ENCODE results near the gene IPO13.

Gene IPO13

DNA sequence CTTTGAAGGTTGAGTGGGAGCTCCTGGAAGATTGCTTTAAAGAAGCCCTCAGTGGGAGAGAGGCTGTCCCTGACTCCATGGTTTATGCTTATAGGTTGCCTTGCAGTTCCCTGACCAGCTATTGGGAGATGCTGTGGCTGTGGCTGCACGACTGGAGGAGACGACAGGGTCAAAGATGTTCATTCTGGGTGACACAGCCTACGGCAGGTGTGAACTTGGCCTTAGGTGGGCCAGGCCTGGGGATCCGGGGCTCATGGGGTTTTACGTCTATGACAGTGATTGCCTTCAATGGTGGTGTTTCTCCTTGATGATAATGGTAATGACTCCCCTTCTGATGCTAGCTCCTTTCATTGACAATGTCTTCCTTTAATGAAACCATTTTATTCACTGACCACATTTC lies 23.8 kb downstream of the IPO13 start:
- 38% methylated on average over 3 of the region's 5 CpGs for WGBS

DNA sequence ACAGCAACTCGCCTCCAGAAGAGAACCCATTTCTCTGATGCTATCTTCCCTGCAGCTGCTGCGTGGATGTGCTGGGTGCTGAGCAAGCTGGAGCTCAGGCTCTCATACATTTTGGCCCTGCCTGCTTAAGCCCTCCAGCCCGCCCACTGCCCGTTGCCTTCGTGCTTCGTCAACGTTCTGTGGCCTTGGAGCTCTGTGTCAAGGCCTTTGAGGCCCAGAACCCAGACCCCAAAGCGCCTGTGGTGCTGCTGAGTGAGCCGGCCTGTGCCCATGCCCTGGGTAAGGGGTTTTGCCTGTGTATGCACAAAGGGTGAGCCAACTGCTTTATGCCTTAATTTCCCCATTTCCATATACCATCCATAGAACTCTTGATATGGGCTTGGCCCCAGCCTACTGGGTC lies 24.2 kb downstream of the IPO13 start:
- Histone ChIP-seq H3K27me3 (ENCODE audit: control insufficient read depth in 1 of 2, insufficient read depth in 1 of 2, low read length in 2 of 2) (no peaks in the 10 kb centered on the region), H2BK12ac (ENCODE audit: low read length in 2 of 2) (no peak overlapping the region), H3K4me3 (ENCODE audit: insufficient read depth in 1 of 2, low read depth in 1 of 2, low read length in 2 of 2) (peak overlapping the region in 1 of 2 experiments; percentile 100), H3K23ac (ENCODE audit: low read length in 2 of 2) (no peak overlapping the region), H3K4ac (ENCODE audit: low read depth in 1 of 2, low read length in 2 of 2) (no peak overlapping the region), H3K4me1 (ENCODE audit: control insufficient read depth, insufficient read depth, low read depth, low read length) (peaks cover 15% of the 10 kb centered on the region), H2AK5ac (ENCODE audit: low read length, severe bottlenecking) (no peak overlapping the region), H3K79me1 (replicated peaks; ENCODE audit: low read length, poor library complexity, severe bottlenecking) (peaks cover 22% of the 10 kb centered on the region), H2BK5ac (ENCODE audit: low read depth, low read length, poor library complexity, severe bottlenecking) (no peak overlapping the region), H2BK15ac (ENCODE audit: low read depth, poor library complexity, severe bottlenecking) (no peak overlapping the region), H4K91ac (ENCODE audit: low read length) (no peak overlapping the region), H3K14ac (ENCODE audit: low read length in 2 of 2) (no peak overlapping the region), H4K8ac (ENCODE audit: low read length) (no peak overlapping the region), H3K18ac (ENCODE audit: low read depth in 1 of 2, low read length in 2 of 2) (no peak overlapping the region), H3K9me3 (ENCODE audit: control insufficient read depth, low read length) (no peaks in the 10 kb centered on the region), H3K4me2 (ENCODE audit: low read length, poor library complexity, severe bottlenecking) (no peak overlapping the region), H2BK120ac (ENCODE audit: low read depth, low read length) (no peak overlapping the region), H3K9ac (ENCODE audit: low read length) (peak overlapping the region; percentile 92), H3K27ac (ENCODE audit: low read length, poor library complexity, severe bottlenecking) (no peak overlapping the region), H3K36me3 (ENCODE audit: control insufficient read depth in 1 of 2, insufficient read depth in 2 of 2, low read depth in 1 of 2, low read length in 2 of 2) (peaks cover 42 to 43% of the 10 kb centered on the region in 2 experiments), H2AFZ (ENCODE audit: low read depth, low read length) (no peak overlapping the region)
- no peak for DNase-seq
- 89% methylated on average over 9 of the region's 9 CpGs for WGBS

More for the DNA sequence above, 23.8 kb downstream of the IPO13 start:
- Histone ChIP-seq H3K4ac (ENCODE audit: low read depth in 1 of 2, low read length in 2 of 2) (no peak overlapping the region), H2AK5ac (ENCODE audit: low read length, severe bottlenecking) (no peak overlapping the region), H4K8ac (ENCODE audit: low read length) (no peak overlapping the region), H3K9ac (ENCODE audit: low read length) (peak overlapping the region; percentile 92), H3K27ac (ENCODE audit: low read length, poor library complexity, severe bottlenecking) (no peak overlapping the region), H4K91ac (ENCODE audit: low read length) (no peak overlapping the region), H2BK15ac (ENCODE audit: low read depth, poor library complexity, severe bottlenecking) (no peak overlapping the region), H3K79me1 (replicated peaks; ENCODE audit: low read length, poor library complexity, severe bottlenecking) (peaks cover 19% of the 10 kb centered on the region), H2BK12ac (ENCODE audit: low read length in 2 of 2) (no peak overlapping the region), H3K4me1 (ENCODE audit: control insufficient read depth, insufficient read depth, low read depth, low read length) (peaks cover 13% of the 10 kb centered on the region), H2BK120ac (ENCODE audit: low read depth, low read length) (no peak overlapping the region), H3K4me3 (ENCODE audit: insufficient read depth in 1 of 2, low read depth in 1 of 2, low read length in 2 of 2) (peak overlapping the region; percentile 87 to 100), H3K14ac (ENCODE audit: low read length in 2 of 2) (no peak overlapping the region), H2AFZ (ENCODE audit: low read depth, low read length) (peak overlapping the region; percentile 15), H3K4me2 (ENCODE audit: low read length, poor library complexity, severe bottlenecking) (peak overlapping the region; percentile 91), H3K23ac (ENCODE audit: low read length in 2 of 2) (no peak overlapping the region), H3K27me3 (ENCODE audit: control insufficient read depth in 1 of 2, insufficient read depth in 1 of 2, low read length in 2 of 2) (no peaks in the 10 kb centered on the region), H2BK5ac (ENCODE audit: low read depth, low read length, poor library complexity, severe bottlenecking) (no peak overlapping the region), H3K36me3 (ENCODE audit: control insufficient read depth in 1 of 2, insufficient read depth in 2 of 2, low read depth in 1 of 2, low read length in 2 of 2) (peaks cover 44 to 47% of the 10 kb centered on the region in 2 experiments), H3K9me3 (ENCODE audit: control insufficient read depth, low read length) (no peaks in the 10 kb centered on the region), H3K18ac (ENCODE audit: low read depth in 1 of 2, low read length in 2 of 2) (no peak overlapping the region)
- DNase-seq = no peak

GRCh38 chr1:43971336-43971980 lies 24.7 kb downstream of the IPO13 start:
- no peak overlapping the region for H3K4ac ChIP-seq (ENCODE audit: low read depth in 1 of 2, low read length in 2 of 2)
- no peak overlapping the region for H3K9ac ChIP-seq (ENCODE audit: low read length)
- no peak overlapping the region for H2BK15ac ChIP-seq (ENCODE audit: low read depth, poor library complexity, severe bottlenecking)
- peaks cover 21% of the 10 kb centered on the region for H3K4me1 ChIP-seq (ENCODE audit: control insufficient read depth, insufficient read depth, low read depth, low read length)
- H3K79me1 ChIP-seq (replicated peaks; ENCODE audit: low read length, poor library complexity, severe bottlenecking) = peaks cover 26% of the 10 kb centered on the region
- H2AK5ac ChIP-seq (ENCODE audit: low read length, severe bottlenecking) = no peak overlapping the region
- no peak overlapping the region for H3K27ac ChIP-seq (ENCODE audit: low read length, poor library complexity, severe bottlenecking)
- no peak overlapping the region for H3K14ac ChIP-seq (ENCODE audit: low read length in 2 of 2)
- no peak overlapping the region for H3K23ac ChIP-seq (ENCODE audit: low read length in 2 of 2)
- no peak overlapping the region for H2AFZ ChIP-seq (ENCODE audit: low read depth, low read length)
- no peak overlapping the region for H4K8ac ChIP-seq (ENCODE audit: low read length)
- H2BK12ac ChIP-seq (ENCODE audit: low read length in 2 of 2) = no peak overlapping the region
- no peak overlapping the region for H2BK5ac ChIP-seq (ENCODE audit: low read depth, low read length, poor library complexity, severe bottlenecking)
- peaks cover 42 to 44% of the 10 kb centered on the region in 2 experiments for H3K36me3 ChIP-seq (ENCODE audit: control insufficient read depth in 1 of 2, insufficient read depth in 2 of 2, low read depth in 1 of 2, low read length in 2 of 2)
- H3K4me2 ChIP-seq (ENCODE audit: low read length, poor library complexity, severe bottlenecking) = no peak overlapping the region
- peak overlapping the region in 1 of 2 experiments; percentile 100 for H3K4me3 ChIP-seq (ENCODE audit: insufficient read depth in 1 of 2, low read depth in 1 of 2, low read length in 2 of 2)
- DNase-seq = no peak
- no peak overlapping the region for H4K91ac ChIP-seq (ENCODE audit: low read length)
- H3K9me3 ChIP-seq (ENCODE audit: control insufficient read depth, low read length) = no peaks in the 10 kb centered on the region
- WGBS = 98% methylated on average over 15 of the region's 17 CpGs
- no peak overlapping the region for H2BK120ac ChIP-seq (ENCODE audit: low read depth, low read length)
- H3K18ac ChIP-seq (ENCODE audit: low read depth in 1 of 2, low read length in 2 of 2) = no peak overlapping the region
- no peaks in the 10 kb centered on the region for H3K27me3 ChIP-seq (ENCODE audit: control insufficient read depth in 1 of 2, insufficient read depth in 1 of 2, low read length in 2 of 2)

- no peak overlapping the region for H2BK12ac ChIP-seq (ENCODE audit: low read length in 2 of 2)
- H3K4me1 ChIP-seq (ENCODE audit: control insufficient read depth, insufficient read depth, low read depth, low read length) = peaks cover 40% of the 10 kb centered on the region
- H3K4me3 ChIP-seq (ENCODE audit: insufficient read depth in 1 of 2, low read depth in 1 of 2, low read length in 2 of 2) = peak overlapping the region; percentile 97 to 98
- no peak overlapping the region for H3K14ac ChIP-seq (ENCODE audit: low read length in 2 of 2)
- peaks cover 46 to 50% of the 10 kb centered on the region in 2 experiments for H3K36me3 ChIP-seq (ENCODE audit: control insufficient read depth in 1 of 2, insufficient read depth in 2 of 2, low read depth in 1 of 2, low read length in 2 of 2)
- peak overlapping the region; percentile 98 for H3K4me2 ChIP-seq (ENCODE audit: low read length, poor library complexity, severe bottlenecking)
- no peak overlapping the region for H2AK5ac ChIP-seq (ENCODE audit: low read length, severe bottlenecking)
- peak overlapping the region; percentile 63 for H4K8ac ChIP-seq (ENCODE audit: low read length)
- H3K23ac ChIP-seq (ENCODE audit: low read length in 2 of 2) = no peak overlapping the region
- no peaks in the 10 kb centered on the region for H3K9me3 ChIP-seq (ENCODE audit: control insufficient read depth, low read length)
- H2BK5ac ChIP-seq (ENCODE audit: low read depth, low read length, poor library complexity, severe bottlenecking) = no peak overlapping the region
- H3K27me3 ChIP-seq (ENCODE audit: control insufficient read depth in 1 of 2, insufficient read depth in 1 of 2, low read length in 2 of 2) = no peaks in the 10 kb centered on the region
- H3K79me1 ChIP-seq (replicated peaks; ENCODE audit: low read length, poor library complexity, severe bottlenecking) = peaks cover 46% of the 10 kb centered on the region
- no peak overlapping the region for H4K91ac ChIP-seq (ENCODE audit: low read length)
- WGBS = 46% methylated on average over 9 of the region's 9 CpGs
- no peak overlapping the region for H2BK120ac ChIP-seq (ENCODE audit: low read depth, low read length)
- H2AFZ ChIP-seq (ENCODE audit: low read depth, low read length) = peak overlapping the region; percentile 80
- H3K18ac ChIP-seq (ENCODE audit: low read depth in 1 of 2, low read length in 2 of 2) = no peak overlapping the region
- H3K4ac ChIP-seq (ENCODE audit: low read depth in 1 of 2, low read length in 2 of 2) = peak overlapping the region; percentile 7 to 83
- H3K27ac ChIP-seq (ENCODE audit: low read length, poor library complexity, severe bottlenecking) = no peak overlapping the region
- H3K9ac ChIP-seq (ENCODE audit: low read length) = peak overlapping the region; percentile 96
- DNase-seq = no peak
- no peak overlapping the region for H2BK15ac ChIP-seq (ENCODE audit: low read depth, poor library complexity, severe bottlenecking)
Observed at GRCh38 chr1:43973981-43974442, 27.3 kb downstream of the IPO13 start.

Measured in mesenchymal stem cell (in vitro differentiated cells and primary cell).